ENCODE results near the gene PDIA3.

Gene PDIA3

GRCh38 chr15:43789409-43789808 is 43.2 kb downstream of the PDIA3 start:
- intact Hi-C loops (cut with DNase I; ENCODE audit: low total_unique reads): no loop called here
- H3K27ac ChIP-seq: no peak overlapping the region
- H3K4me3 ChIP-seq: no peak overlapping the region
- DNase-seq: no peak
- peaks cover 0 to 9% (median 9%) of the 10 kb centered on the region in 3 donors for H3K36me3 ChIP-seq
- H3K27me3 ChIP-seq: no peaks in the 10 kb centered on the region
- no peaks in the 10 kb centered on the region for H3K9me3 ChIP-seq
- peaks cover 0 to 16% (median 14%) of the 10 kb centered on the region in 4 donors for H3K4me1 ChIP-seq
- TF ChIP-seq CTCF (IDR thresholded peaks at IDR 0.05): no peak

GRCh38 chr15:43791993-43792760 is 45.9 kb downstream of the PDIA3 start, which contains the start of gene SERF2:
Gene SERF2, plus strand, starts transcription at chr15:43792320. Its CDS starts 57 bp downstream, at chr15:43792377.
- Histone ChIP-seq H3K36me3 (peaks cover 24 to 34% (median 25%) of the 10 kb centered on the region in 3 donors), H3K27me3 (no peaks in the 10 kb centered on the region), H3K27ac (peak within 1 kb of the TSS; percentile 99 to 100), H3K4me3 (peak within 1 kb of the TSS; percentile 97 to 98), H3K4me1 (peaks cover 0 to 44% (median 32%) of the 10 kb centered on the region in 4 donors), H3K9me3 (no peaks in the 10 kb centered on the region)
- intact Hi-C loops (cut with DNase I; ENCODE audit: low total_unique reads): no loop called here
- TF ChIP-seq CTCF (IDR thresholded peaks at IDR 0.05): no peak
- peak; percentile 100 for DNase-seq

GRCh38 chr15:43792761-43793476 is 46.7 kb downstream of the PDIA3 start:
- Histone ChIP-seq H3K27ac (peak overlapping the region; percentile 99 to 100), H3K27me3 (no peaks in the 10 kb centered on the region), H3K36me3 (peaks cover 24 to 35% (median 25%) of the 10 kb centered on the region in 3 donors), H3K4me1 (peaks cover 0 to 51% (median 36%) of the 10 kb centered on the region in 4 donors), H3K4me3 (peak overlapping the region; percentile 97 to 98), H3K9me3 (no peaks in the 10 kb centered on the region)
- no peak for TF ChIP-seq CTCF (IDR thresholded peaks at IDR 0.05)
- intact Hi-C loops (cut with DNase I; ENCODE audit: low total_unique reads): no loop called here
- no peak for DNase-seq

GRCh38 chr15:43793647-43794046 is 47.4 kb downstream of the PDIA3 start:
- no peak for TF ChIP-seq CTCF (IDR thresholded peaks at IDR 0.05)
- intact Hi-C loops (cut with DNase I; ENCODE audit: low total_unique reads): no loop called here
- H3K27ac ChIP-seq: peak overlapping the region; percentile 99 to 100
- no peaks in the 10 kb centered on the region for H3K27me3 ChIP-seq
- DNase-seq: no peak
- peaks cover 0 to 58% (median 40%) of the 10 kb centered on the region in 4 donors for H3K4me1 ChIP-seq
- H3K9me3 ChIP-seq: no peaks in the 10 kb centered on the region
- peaks cover 24 to 36% (median 25%) of the 10 kb centered on the region in 3 donors for H3K36me3 ChIP-seq
- peak overlapping the region; percentile 97 to 98 for H3K4me3 ChIP-seq

GRCh38 chr15:43794269-43795037 is 48.2 kb downstream of the PDIA3 start:
- peaks cover 25 to 44% (median 31%) of the 10 kb centered on the region in 3 donors for H3K36me3 ChIP-seq
- H3K27me3 ChIP-seq: no peaks in the 10 kb centered on the region
- H3K4me3 ChIP-seq: peak overlapping the region in 1 of 2 donors; percentile 97
- H3K4me1 ChIP-seq: peaks cover 0 to 61% (median 44%) of the 10 kb centered on the region in 4 donors
- TF ChIP-seq CTCF (IDR thresholded peaks at IDR 0.05): no peak
- H3K27ac ChIP-seq: peak overlapping the region; percentile 99 to 100
- intact Hi-C loops (cut with DNase I; ENCODE audit: low total_unique reads): no loop called here
- no peaks in the 10 kb centered on the region for H3K9me3 ChIP-seq
- no peak for DNase-seq
